NCI-H748 treated with DMSO at 0.1 percent for 48 hours (cell line): ENCODE data around the gene MSANTD3.
"Not testable (repeated sequence)": the region's sequence is repeated elsewhere in the genome, so short reads cannot be mapped to it uniquely, and the experiment has no call there.

Source experiments
- DNase-seq: peaks from one replicate; lab custom pipeline; 2025; lab: John Stamatoyannopoulos, UW

Gene MSANTD3

GRCh38 chr9:100426530-100427365 lies at the start of gene MSANTD3:
Gene MSANTD3 (plus strand): TSS chr9:100427143. CDS start chr9:100441939, 14,796 bp downstream.
- peak; percentile 61 for DNase-seq

- DNase-seq: no peak
These were observed 47.1 kb upstream of the MSANTD3 start for GRCh38 chr9:100379862-100380261.

GRCh38 chr9:100392989-100393388 lies 34.0 kb upstream of the MSANTD3 start:
- DNase-seq: not testable (repeated sequence)

- DNase-seq: no peak
These were observed 32.8 kb upstream of the MSANTD3 start for GRCh38 chr9:100394032-100394695.

GRCh38 chr9:100394816-100395215 lies 32.1 kb upstream of the MSANTD3 start:
- no peak for DNase-seq

GRCh38 chr9:100396769-100397168 lies 30.2 kb upstream of the MSANTD3 start:
- DNase-seq: no peak

GRCh38 chr9:100397529-100398266 lies 29.2 kb upstream of the MSANTD3 start:
- no peak for DNase-seq

- no peak for DNase-seq
These were observed 25.9 kb upstream of the MSANTD3 start for GRCh38 chr9:100401042-100401441.

GRCh38 chr9:100406962-100407361 lies 20.0 kb upstream of the MSANTD3 start:
- DNase-seq: no peak

- DNase-seq: no peak
These were observed 18.3 kb upstream of the MSANTD3 start for GRCh38 chr9:100408546-100409175.

GRCh38 chr9:100409176-100409556 lies 17.8 kb upstream of the MSANTD3 start:
- no peak for DNase-seq

- DNase-seq: peak; percentile 95
These were observed 15.3 kb upstream of the MSANTD3 start for GRCh38 chr9:100411472-100412283.

GRCh38 chr9:100413839-100414420 lies 13.0 kb upstream of the MSANTD3 start:
- no peak for DNase-seq

- DNase-seq: no peak
These were observed 9.1 kb upstream of the MSANTD3 start for GRCh38 chr9:100417815-100418214.

- DNase-seq: no peak
These were observed 7.8 kb upstream of the MSANTD3 start for GRCh38 chr9:100419166-100419565.

GRCh38 chr9:100421116-100421515 lies 5.8 kb upstream of the MSANTD3 start:
- DNase-seq: not testable (repeated sequence)

- no peak for DNase-seq
These were observed 1.2 kb upstream of the MSANTD3 start for GRCh38 chr9:100425758-100426157.

- DNase-seq: no peak
These were observed 784 bp upstream of the MSANTD3 start for GRCh38 chr9:100426189-100426529.

GRCh38 chr9:100427366-100428263 lies 672 bp downstream of the MSANTD3 start:
- DNase-seq: peak; percentile 39
